Esophagus squamous epithelium (tissue), 5 donors: ENCODE measurements around the gene CCDC187. TPM values are rescaled to one million over a fixed set of nuclear protein-coding genes. Genes with fewer than 3 reads are reported as not detected.

Experiments
- DNase-seq: peaks from one replicate; lab custom pipeline; 2025; lab: John Stamatoyannopoulos, UW
- H3K27ac ChIP-seq, 4 donors: fragments of 200-600 bp; sonication (generic); one replicate each; pipeline ENCODE4 v1.5.1; 2016 to 2019; ENCODE audit warnings: mild to moderate bottlenecking in 1 of 4
- H3K27me3 ChIP-seq, 4 donors: fragments of 200-600 bp; sonication (generic); 1 replicate in 3 of 4; 2 replicates in 1 of 4; pipeline versions ENCODE4 v1.5.1 to v1.6.0; 2017 to 2021; ENCODE audit warnings: antibody characterized with exemption in 1 of 4
- H3K36me3 ChIP-seq, 3 donors: fragments of 200-600 bp; sonication (generic); one replicate each; pipeline ENCODE4 v1.5.1; 2016 to 2019
- H3K4me1 ChIP-seq, 3 donors: fragments of 200-600 bp; sonication (generic); one replicate each; pipeline ENCODE4 v1.5.1; 2017 to 2019
- H3K4me3 ChIP-seq, 4 donors: fragments of 200-600 bp; sonication (generic); 1 replicate in 3 of 4; 2 replicates in 1 of 4; pipeline ENCODE4 v1.5.1; 2016 to 2019; ENCODE audit warnings: mild to moderate bottlenecking in 2 of 4, moderate library complexity in 1 of 4
- H3K9me3 ChIP-seq, 3 donors: fragments of 200-600 bp; sonication (generic); one replicate each; pipeline ENCODE4 v1.5.1; 2016 to 2019
- POLR2A ChIP-seq, 4 donors: fragments of 450-650 bp; IDR thresholded peaks; one replicate each; pipeline ENCODE4 v1.6.1; 2017; ENCODE audit warnings: antibody characterized with exemption in 4 of 4, mild to moderate bottlenecking in 4 of 4, moderate library complexity in 3 of 4
- WGBS, 2 donors: methylation state at CpG; one replicate each; pipeline ENCODE4 v1.1.5; 2018; 5-methylcytosine and 5-hydroxymethylcytosine counted together
- intact Hi-C: fragments of 100-400 bp; cut with DNase I; formaldehyde crosslinking; loops from one replicate; pipeline ENCODE4 v1.15.0; 2022
- total RNA-seq, 4 donors: library from RNA; depleted of rRNA; stranded (reverse); fragments of >200 nt; gene quantifications; one replicate each; pipeline ENCODE4 v1.1.0, GENCODE V29; 2016
- TF ChIP-seq, protein P1 (sequence below), 6 experiments: fragments of 450-650 bp in 4 of 6; fragments of 200-600 bp in 2 of 6; sonication (generic) in 2 of 6; IDR thresholded peaks; one replicate each; pipeline ENCODE4 v1.5.1; 2016 to 2019; ENCODE audit warnings: antibody characterized with exemption in 6 of 6, mild to moderate bottlenecking in 4 of 6, moderate library complexity in 4 of 6
- donor health status: DM: yes; HTN: yes; CAD: no.

The CCDC187 gene
- total RNA-seq, 4 donors from 2014 or later = not detected

DNA sequence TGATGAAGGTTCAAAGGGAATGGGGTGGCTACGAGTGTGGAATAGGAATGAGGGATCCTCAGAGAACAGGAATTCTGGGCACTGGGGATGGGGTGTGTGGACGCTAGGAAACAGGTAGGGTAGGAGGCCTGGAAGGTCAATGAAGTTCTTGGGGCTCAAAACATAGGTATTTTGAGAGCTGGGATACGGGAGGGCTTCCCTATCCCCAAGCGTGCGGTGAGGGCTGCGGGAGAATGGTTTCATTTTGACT, 59.0 kb downstream of the CCDC187 start:
- H3K36me3 ChIP-seq = no peaks in the 10 kb centered on the region
- H3K27ac ChIP-seq = peak overlapping the region in 3 of 4 donors; percentile 44 to 67 (median 62)
- no peak for DNase-seq
- peaks cover 0 to 29% (median 0%) of the 10 kb centered on the region in 4 donors for H3K27me3 ChIP-seq
- TF ChIP-seq, protein P1, sequence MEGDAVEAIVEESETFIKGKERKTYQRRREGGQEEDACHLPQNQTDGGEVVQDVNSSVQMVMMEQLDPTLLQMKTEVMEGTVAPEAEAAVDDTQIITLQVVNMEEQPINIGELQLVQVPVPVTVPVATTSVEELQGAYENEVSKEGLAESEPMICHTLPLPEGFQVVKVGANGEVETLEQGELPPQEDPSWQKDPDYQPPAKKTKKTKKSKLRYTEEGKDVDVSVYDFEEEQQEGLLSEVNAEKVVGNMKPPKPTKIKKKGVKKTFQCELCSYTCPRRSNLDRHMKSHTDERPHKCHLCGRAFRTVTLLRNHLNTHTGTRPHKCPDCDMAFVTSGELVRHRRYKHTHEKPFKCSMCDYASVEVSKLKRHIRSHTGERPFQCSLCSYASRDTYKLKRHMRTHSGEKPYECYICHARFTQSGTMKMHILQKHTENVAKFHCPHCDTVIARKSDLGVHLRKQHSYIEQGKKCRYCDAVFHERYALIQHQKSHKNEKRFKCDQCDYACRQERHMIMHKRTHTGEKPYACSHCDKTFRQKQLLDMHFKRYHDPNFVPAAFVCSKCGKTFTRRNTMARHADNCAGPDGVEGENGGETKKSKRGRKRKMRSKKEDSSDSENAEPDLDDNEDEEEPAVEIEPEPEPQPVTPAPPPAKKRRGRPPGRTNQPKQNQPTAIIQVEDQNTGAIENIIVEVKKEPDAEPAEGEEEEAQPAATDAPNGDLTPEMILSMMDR (IDR thresholded peaks at IDR 0.05) = no peak
- TF ChIP-seq POLR2A (IDR thresholded peaks at IDR 0.05) = no peak
- peaks cover 11 to 64% (median 13%) of the 10 kb centered on the region in 3 donors for H3K4me1 ChIP-seq
- intact Hi-C loops = no loop called here
- 3 to 4% methylated on average over 6 of the region's 6 CpGs for WGBS, 2 donors
- H3K9me3 ChIP-seq = no peaks in the 10 kb centered on the region
- H3K4me3 ChIP-seq = peak overlapping the region; percentile 66 to 93 (median 86)

DNA sequence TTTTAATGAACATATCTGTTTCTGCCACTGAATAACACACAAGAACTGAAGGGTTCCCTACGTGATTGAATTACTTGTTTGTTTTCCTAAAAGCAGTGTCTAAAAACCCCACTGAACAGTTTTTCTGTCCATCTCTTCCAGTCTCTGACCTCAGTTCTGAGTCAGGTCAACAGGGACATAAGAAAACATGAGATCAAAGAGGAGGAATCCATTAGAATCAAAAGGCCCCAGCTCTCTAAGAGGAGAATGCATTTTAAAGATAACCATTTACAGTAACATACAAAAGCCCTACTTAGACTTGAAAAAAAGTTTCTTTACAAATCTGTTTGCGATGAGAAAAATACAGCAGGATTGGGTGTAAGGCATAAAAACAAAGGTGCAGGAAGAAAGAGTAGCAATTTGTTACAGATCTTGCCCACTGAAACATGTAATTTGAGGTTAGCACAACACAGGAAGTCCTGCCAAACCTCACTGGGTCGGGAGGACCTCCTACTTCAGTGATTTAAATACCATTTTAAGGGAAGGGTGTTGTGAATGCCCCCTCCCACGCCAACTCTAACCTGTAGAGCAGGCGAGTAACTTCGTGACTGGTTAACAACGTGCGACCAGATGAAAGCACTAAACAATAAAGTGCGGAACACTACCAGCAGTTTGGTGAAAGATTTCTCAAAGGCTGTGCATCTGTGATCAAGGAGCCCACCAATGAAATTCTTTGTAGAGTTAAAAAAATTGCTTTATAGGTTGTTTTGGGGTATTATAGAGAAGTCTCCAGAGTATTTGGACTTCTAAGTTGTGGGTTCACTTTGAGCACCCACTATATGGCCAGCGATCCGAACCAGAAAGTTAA, 59.5 kb downstream of the CCDC187 start:
- no peak overlapping the region for H3K27ac ChIP-seq
- H3K27me3 ChIP-seq = peaks cover 0 to 27% (median 0%) of the 10 kb centered on the region in 4 donors
- TF ChIP-seq, protein P1 (IDR thresholded peaks at IDR 0.05) = no peak
- TF ChIP-seq POLR2A (IDR thresholded peaks at IDR 0.05) = no peak
- H3K9me3 ChIP-seq = no peaks in the 10 kb centered on the region
- DNase-seq = no peak
- H3K36me3 ChIP-seq = no peaks in the 10 kb centered on the region
- intact Hi-C loops = no loop called here
- H3K4me1 ChIP-seq = peaks cover 11 to 69% (median 13%) of the 10 kb centered on the region in 3 donors
- peak overlapping the region; percentile 66 to 93 (median 86) for H3K4me3 ChIP-seq
- WGBS, 2 donors = 39 to 43% methylated on average over 9 to 11 of the region's 11 CpGs

DNA sequence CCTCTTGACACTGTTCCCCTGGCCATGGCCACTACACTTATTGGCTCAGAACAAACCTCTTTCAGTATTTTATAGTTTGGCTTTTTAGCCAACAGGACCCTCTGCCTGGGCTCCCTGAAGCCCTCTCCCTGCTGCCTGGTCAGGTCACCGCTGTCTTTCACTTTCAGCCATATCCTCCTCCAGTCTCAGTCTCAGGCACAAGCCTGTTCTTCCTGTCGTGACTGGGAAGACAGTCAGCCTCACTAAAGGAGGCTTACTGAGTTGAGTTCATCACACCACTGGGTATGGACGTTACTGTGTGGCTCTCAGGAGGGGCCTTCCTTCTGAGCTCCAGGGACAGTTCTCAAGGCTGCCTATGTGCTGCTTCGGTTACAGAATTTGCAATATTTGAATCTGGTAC, 60.3 kb downstream of the CCDC187 start:
- no peak overlapping the region for H3K4me3 ChIP-seq
- peaks cover 12 to 66% (median 13%) of the 10 kb centered on the region in 3 donors for H3K4me1 ChIP-seq
- H3K27ac ChIP-seq = no peak overlapping the region
- H3K27me3 ChIP-seq = peaks cover 0 to 25% (median 0%) of the 10 kb centered on the region in 4 donors
- no peaks in the 10 kb centered on the region for H3K9me3 ChIP-seq
- WGBS, 2 donors = 55 to 63% methylated on average over 2 to 4 of the region's 4 CpGs
- no peak for TF ChIP-seq POLR2A (IDR thresholded peaks at IDR 0.05)
- TF ChIP-seq, protein P1 (IDR thresholded peaks at IDR 0.05) = no peak
- no peak for DNase-seq
- no peaks in the 10 kb centered on the region for H3K36me3 ChIP-seq
- intact Hi-C loops = no loop called here

DNA sequence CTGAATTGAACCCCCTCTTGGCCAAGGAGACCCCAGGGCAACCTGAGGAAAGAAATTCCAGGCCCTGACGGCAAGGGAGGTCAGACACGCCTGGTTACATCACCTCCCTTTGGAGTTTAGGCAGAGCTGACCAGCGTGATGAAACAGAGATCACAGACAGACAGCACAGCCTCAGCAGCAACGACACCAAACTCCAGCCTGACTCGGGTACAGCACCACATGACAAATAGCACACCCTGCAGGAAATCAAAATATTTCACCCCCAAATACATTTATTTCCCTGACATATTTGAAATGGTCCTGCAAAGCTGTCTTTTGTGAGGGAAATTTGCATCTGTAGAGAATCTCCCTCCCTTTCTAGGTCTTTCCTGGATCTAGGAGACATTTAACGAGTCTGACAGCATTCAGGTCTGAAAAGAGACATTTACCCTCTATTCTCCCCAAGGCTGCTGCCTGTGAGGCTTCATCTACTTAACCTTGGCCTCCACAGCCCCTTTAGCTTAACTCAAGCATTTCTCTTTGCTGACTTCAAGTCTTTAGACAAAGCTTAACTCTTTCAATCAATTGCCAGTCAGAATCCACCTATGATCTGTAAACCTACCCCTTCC, 60.9 kb downstream of the CCDC187 start:
- H3K9me3 ChIP-seq = no peaks in the 10 kb centered on the region
- no peak overlapping the region for H3K27ac ChIP-seq
- no peak overlapping the region for H3K4me3 ChIP-seq
- TF ChIP-seq POLR2A (IDR thresholded peaks at IDR 0.05) = no peak
- TF ChIP-seq, protein P1 (IDR thresholded peaks at IDR 0.05) = peak in 1 of 6 experiments; percentile 13
- H3K36me3 ChIP-seq = no peaks in the 10 kb centered on the region
- DNase-seq = no peak
- 53 to 72% methylated on average over 5 to 6 of the region's 6 CpGs for WGBS, 2 donors
- H3K4me1 ChIP-seq = peaks cover 13 to 63% (median 14%) of the 10 kb centered on the region in 3 donors
- intact Hi-C loops = no loop called here
- peaks cover 0 to 20% (median 0%) of the 10 kb centered on the region in 4 donors for H3K27me3 ChIP-seq

DNA sequence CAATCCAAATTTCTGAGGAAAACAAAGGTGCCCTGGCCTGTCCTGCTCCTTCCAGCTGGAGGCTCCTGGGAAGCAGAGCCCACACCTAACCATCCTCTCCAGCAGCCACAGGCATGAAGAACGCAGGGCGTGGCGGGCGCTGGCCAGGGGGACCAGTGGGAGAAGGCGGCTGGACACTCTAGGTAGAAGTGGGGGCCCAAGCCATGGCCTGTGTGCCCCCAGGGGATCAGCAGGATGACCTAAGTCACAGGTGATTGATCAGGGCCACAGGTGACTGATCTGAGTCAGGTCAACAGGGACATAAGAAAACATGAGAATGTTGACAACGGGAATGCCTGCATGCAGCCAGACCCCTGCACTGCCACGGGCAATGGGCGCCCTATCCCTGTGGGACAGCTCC, 61.6 kb downstream of the CCDC187 start:
- DNase-seq = no peak
- H3K27me3 ChIP-seq = peaks cover 0 to 12% (median 0%) of the 10 kb centered on the region in 4 donors
- peaks cover 0 to 4% (median 0%) of the 10 kb centered on the region in 3 donors for H3K36me3 ChIP-seq
- WGBS, 2 donors = 84 to 97% methylated on average over 4 to 8 of the region's 8 CpGs
- intact Hi-C loops = no loop called here
- H3K4me3 ChIP-seq = no peak overlapping the region
- TF ChIP-seq, protein P1 (IDR thresholded peaks at IDR 0.05) = no peak
- no peak for TF ChIP-seq POLR2A (IDR thresholded peaks at IDR 0.05)
- H3K27ac ChIP-seq = no peak overlapping the region
- H3K4me1 ChIP-seq = peaks cover 13 to 58% (median 14%) of the 10 kb centered on the region in 3 donors
- H3K9me3 ChIP-seq = no peaks in the 10 kb centered on the region
